Neural progenitor cell (in vitro differentiated cells): Measurements from ENCODE around the gene MSANTD1. TPM values are rescaled to one million over a fixed set of nuclear protein-coding genes. Genes with fewer than 3 reads are reported as not detected.

ENCODE experiments used
- DNase-seq: peaks from one replicate; pipeline ENCODE4 v3.0.0-alpha.2; 2016; ENCODE audit warnings: low spot score
- H2AFZ ChIP-seq: fragments of 200-600 bp; sonication (generic); replicated peaks from 2 replicates; pipeline ENCODE4 v1.6.1; 2016; ENCODE audit warnings: antibody characterized with exemption
- H3F3A ChIP-seq: fragments of 200-600 bp; sonication (generic); 2 replicates; pipeline ENCODE4 v1.6.1; 2016; ENCODE audit warnings: antibody characterized with exemption, low read depth
- H3K27ac ChIP-seq: fragments of 200-600 bp; sonication (generic); 2 replicates; pipeline ENCODE4 v1.5.1; 2016; ENCODE audit warnings: mild to moderate bottlenecking
- H3K27me3 ChIP-seq: fragments of 200-600 bp; sonication (generic); 2 replicates; pipeline ENCODE4 v1.6.1; 2016; ENCODE audit warnings: mild to moderate bottlenecking, moderate library complexity
- H3K36me3 ChIP-seq: fragments of 200-600 bp; sonication (generic); 2 replicates; pipeline ENCODE4 v1.5.1; 2016
- H3K4me1 ChIP-seq: fragments of 200-600 bp; sonication (generic); 2 replicates; pipeline ENCODE4 v1.6.1; 2016; ENCODE audit warnings: mixed run types
- H3K4me2 ChIP-seq: fragments of 200-600 bp; sonication (generic); 2 replicates; pipeline ENCODE4 v1.6.1; 2016
- H3K4me3 ChIP-seq: fragments of 200-600 bp; sonication (generic); 2 replicates; pipeline ENCODE4 v1.5.1; 2016
- H3K79me2 ChIP-seq: fragments of 200-600 bp; sonication (generic); 2 replicates; pipeline ENCODE4 v1.6.1; 2016; ENCODE audit warnings: low read depth
- H3K9ac ChIP-seq: fragments of 200-600 bp; sonication (generic); 2 replicates; pipeline ENCODE4 v1.6.1; 2016
- H3K9me3 ChIP-seq: fragments of 200-600 bp; sonication (generic); 2 replicates; pipeline ENCODE4 v1.5.1; 2016; ENCODE audit warnings: low read depth
- H4K20me1 ChIP-seq: fragments of 200-600 bp; sonication (generic); 2 replicates; pipeline ENCODE4 v1.6.1; 2016; ENCODE audit warnings: low read depth
- H3K27ac Mint-ChIP-seq: 3 replicates; pipeline ENCODE4 v1.8.0; 2021; ENCODE audit warnings: mixed read lengths
- H3K27me3 Mint-ChIP-seq: 2 replicates; pipeline ENCODE4 v1.8.0; 2022; ENCODE audit warnings: low read depth, mild to moderate bottlenecking, inconsistent platforms, moderate library complexity, mixed read lengths; ENCODE audit not compliant: insufficient read depth
- H3K36me3 Mint-ChIP-seq: 3 replicates; pipeline ENCODE4 v1.8.0; 2021; ENCODE audit warnings: mixed read lengths
- H3K4me1 Mint-ChIP-seq: 3 replicates; pipeline ENCODE4 v1.8.0; 2021; ENCODE audit warnings: mixed read lengths
- H3K4me3 Mint-ChIP-seq: 3 replicates; pipeline ENCODE4 v1.8.0; 2021; ENCODE audit warnings: mild to moderate bottlenecking, moderate library complexity, mixed read lengths
- H3K9me3 Mint-ChIP-seq: 3 replicates; pipeline ENCODE4 v1.8.0; 2020; ENCODE audit warnings: mixed read lengths
- CTCF ChIP-seq: fragments of 200-600 bp; sonication (generic); IDR thresholded peaks from 2 replicates; pipeline ENCODE4 v1.5.1; 2017; ENCODE audit warnings: antibody characterized with exemption, mild to moderate bottlenecking
- EZH2 ChIP-seq: fragments of 200-600 bp; sonication (generic); IDR thresholded peaks from 2 replicates; pipeline ENCODE4 v1.6.1; 2017; ENCODE audit warnings: antibody characterized with exemption, mild to moderate bottlenecking, moderate library complexity
- EZH2phosphoT487 ChIP-seq: fragments of 200-600 bp; sonication (generic); IDR thresholded peaks from 2 replicates; pipeline ENCODE4 v1.6.1; 2017; ENCODE audit warnings: antibody characterized with exemption
- total RNA-seq: library from RNA; depleted of rRNA; stranded (reverse); fragments of >200 nt; gene quantifications from 2 replicates; pipeline ENCODE4 v1.2.3, GENCODE V29; 2015; ENCODE audit warnings: low replicate concordance

The MSANTD1 gene
- total RNA-seq, 1 donor from 2014 or later: 0.17 TPM

DNA sequence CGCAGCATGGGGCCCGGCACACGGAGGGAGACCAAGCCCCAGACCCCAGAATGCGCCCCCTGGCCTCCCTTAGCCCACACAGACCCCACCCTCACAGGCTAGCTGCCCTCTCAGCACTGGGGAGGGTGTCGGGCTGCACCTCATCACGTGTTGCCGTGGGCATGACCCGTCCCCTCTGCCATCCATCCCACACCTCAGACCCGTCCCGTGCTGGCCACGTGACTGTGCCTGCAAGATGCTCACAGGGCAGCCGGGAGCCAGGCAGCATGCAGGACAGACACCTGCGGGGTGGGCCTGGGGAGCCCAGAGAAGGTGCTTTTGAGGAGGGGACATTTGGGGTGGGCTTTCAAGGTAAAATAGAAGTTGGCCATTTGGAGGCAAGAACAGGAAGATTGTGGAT is 4.8 kb downstream of the MSANTD1 start:
- Mint-ChIP-seq H3K27ac (peak overlapping the region; percentile 82), H3K4me3 (no peak overlapping the region), H3K4me1 (peaks cover 6% of the 10 kb centered on the region), H3K36me3 (no peaks in the 10 kb centered on the region), H3K9me3 (no peaks in the 10 kb centered on the region), H3K27me3 (no peaks in the 10 kb centered on the region)
- Histone ChIP-seq H3K27me3 (no peaks in the 10 kb centered on the region), H2AFZ (no peak overlapping the region), H3K9ac (no peak overlapping the region), H3K9me3 (no peaks in the 10 kb centered on the region), H4K20me1 (no peaks in the 10 kb centered on the region), H3K4me2 (no peak overlapping the region), H3K79me2 (no peaks in the 10 kb centered on the region), H3F3A (no peaks in the 10 kb centered on the region), H3K4me1 (no peaks in the 10 kb centered on the region), H3K4me3 (no peak overlapping the region), H3K27ac (no peak overlapping the region), H3K36me3 (no peaks in the 10 kb centered on the region)
- TF ChIP-seq EZH2phosphoT487 (no peak), EZH2 (no peak), CTCF (no peak)
- no peak for DNase-seq

DNA sequence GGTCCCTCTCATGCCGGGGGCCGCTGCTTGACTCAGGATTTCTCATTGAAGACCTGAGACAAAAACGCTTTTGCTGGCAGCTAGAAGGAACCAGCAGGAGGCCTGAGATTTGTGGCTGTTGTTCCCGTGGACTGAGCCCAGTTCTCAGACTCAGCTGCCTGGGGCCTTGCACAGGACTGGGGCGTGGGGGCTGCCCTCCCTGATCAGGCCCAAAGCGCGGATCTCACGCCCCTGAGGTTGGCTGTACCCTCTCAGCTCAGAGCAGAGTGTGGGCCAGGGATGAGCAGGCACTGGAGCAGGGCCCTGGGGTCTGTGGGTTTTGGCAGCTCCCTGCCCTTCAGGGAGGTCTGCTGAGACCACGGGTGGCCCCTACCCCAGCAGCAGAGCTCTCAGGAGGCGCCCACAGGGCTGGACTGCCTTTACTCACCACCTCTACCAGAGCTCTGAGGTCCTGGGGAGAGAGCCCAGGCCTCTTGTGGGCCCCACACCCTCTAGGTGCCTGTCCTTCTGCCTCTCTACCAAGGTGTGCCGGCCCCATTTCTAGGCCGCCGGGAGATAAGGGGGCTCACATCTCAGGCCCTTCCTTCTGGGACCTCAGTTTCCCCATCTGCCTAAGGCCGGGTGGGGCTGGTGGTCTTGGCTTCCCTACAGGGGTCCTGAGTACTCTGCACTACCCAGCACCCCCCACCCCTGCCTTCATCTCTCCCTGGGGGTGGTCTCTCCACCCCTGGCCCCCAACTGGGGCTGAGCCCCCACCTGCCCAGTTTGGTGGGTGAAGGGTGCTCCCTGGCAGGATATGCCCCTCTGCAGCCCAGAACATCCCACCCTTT is 5.6 kb downstream of the MSANTD1 start:
- Mint-ChIP-seq H3K4me3 (no peak overlapping the region), H3K4me1 (peaks cover 6% of the 10 kb centered on the region), H3K27ac (no peak overlapping the region), H3K36me3 (no peaks in the 10 kb centered on the region), H3K27me3 (peaks cover 3% of the 10 kb centered on the region), H3K9me3 (no peaks in the 10 kb centered on the region)
- Histone ChIP-seq H3K4me3 (no peak overlapping the region), H4K20me1 (no peaks in the 10 kb centered on the region), H3F3A (no peaks in the 10 kb centered on the region), H3K9ac (no peak overlapping the region), H3K4me1 (no peaks in the 10 kb centered on the region), H2AFZ (no peak overlapping the region), H3K4me2 (no peak overlapping the region), H3K27me3 (no peaks in the 10 kb centered on the region), H3K27ac (no peak overlapping the region), H3K9me3 (no peaks in the 10 kb centered on the region), H3K79me2 (no peaks in the 10 kb centered on the region), H3K36me3 (no peaks in the 10 kb centered on the region)
- TF ChIP-seq CTCF (no peak), EZH2phosphoT487 (no peak), EZH2 (no peak)
- DNase-seq: peak; percentile 52

DNA sequence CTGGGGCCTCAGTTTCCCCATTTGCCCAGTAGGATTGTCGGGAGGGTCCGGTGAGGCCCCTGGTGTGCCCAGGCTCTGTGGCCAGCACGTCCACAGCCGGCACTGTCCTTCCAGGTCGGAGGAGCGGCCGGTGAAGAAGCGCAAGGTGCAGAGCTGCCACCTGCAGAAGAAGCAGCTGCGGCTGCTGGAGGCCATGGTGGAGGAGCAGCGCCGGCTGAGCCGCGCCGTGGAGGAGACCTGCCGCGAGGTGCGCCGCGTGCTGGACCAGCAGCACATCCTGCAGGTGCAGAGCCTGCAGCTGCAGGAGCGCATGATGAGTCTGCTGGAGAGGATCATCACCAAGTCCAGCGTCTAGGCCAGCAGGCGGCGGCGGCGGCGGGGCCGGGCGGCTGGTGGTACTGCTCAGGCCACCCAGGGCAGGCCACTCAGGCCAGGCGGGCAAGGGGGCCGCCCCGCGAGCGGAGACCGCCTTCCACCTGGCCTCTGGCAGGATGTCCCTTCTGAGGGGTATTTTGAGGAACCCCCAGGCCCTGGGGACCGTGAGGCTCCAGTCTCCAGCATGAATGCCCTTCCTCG is 6.7 kb downstream of the MSANTD1 start:
- TF ChIP-seq EZH2 (no peak), EZH2phosphoT487 (no peak), CTCF (no peak)
- H3K27ac Mint-ChIP-seq: no peak overlapping the region
- H3K27me3 ChIP-seq: no peaks in the 10 kb centered on the region
- H4K20me1 ChIP-seq: no peaks in the 10 kb centered on the region
- no peaks in the 10 kb centered on the region for H3K4me1 ChIP-seq
- H3K36me3 Mint-ChIP-seq: no peaks in the 10 kb centered on the region
- H3K27ac ChIP-seq: no peak overlapping the region
- no peak overlapping the region for H3K4me3 Mint-ChIP-seq
- H3K9me3 Mint-ChIP-seq: no peaks in the 10 kb centered on the region
- H3K4me3 ChIP-seq: no peak overlapping the region
- peaks cover 6% of the 10 kb centered on the region for H3K4me1 Mint-ChIP-seq
- no peaks in the 10 kb centered on the region for H3F3A ChIP-seq
- H2AFZ ChIP-seq: no peak overlapping the region
- no peak for DNase-seq
- no peaks in the 10 kb centered on the region for H3K36me3 ChIP-seq
- no peaks in the 10 kb centered on the region for H3K9me3 ChIP-seq
- peaks cover 3% of the 10 kb centered on the region for H3K27me3 Mint-ChIP-seq
- H3K4me2 ChIP-seq: no peak overlapping the region
- H3K79me2 ChIP-seq: no peaks in the 10 kb centered on the region
- no peak overlapping the region for H3K9ac ChIP-seq
